HG03575 (cell line): Measurements from ENCODE around the gene LRRFIP2.
A peak's percentile ranks its signal among the peaks of the same experiment; 100 is the strongest.
"Not testable (repeated sequence)": the region's sequence is repeated elsewhere in the genome, so short reads cannot be mapped to it uniquely, and the experiment has no call there.

Experiments used
- ATAC-seq: cut with Tn5 transposase; IDR thresholded peaks from one replicate; pipeline ENCODE4 v1.9.1; 2021; ENCODE audit not compliant: unreplicated experiment, insufficient number of reproducible peaks, low FRiP score; ENCODE audit errors: extremely low read depth

The LRRFIP2 gene

GRCh38 chr3:37174532-37175126, at the start of gene LRRFIP2:
TSS of gene LRRFIP2 (minus strand) at chr3:37174582. CDS start at chr3:37148983, 25,599 bp downstream.
- peak; percentile 38 for ATAC-seq

- ATAC-seq = no peak
These were observed 49.2 kb upstream of the LRRFIP2 start for GRCh38 chr3:37223576-37223975.

- no peak for ATAC-seq
These were observed 48.8 kb upstream of the LRRFIP2 start for GRCh38 chr3:37223141-37223558.

GRCh38 chr3:37222542-37222941, 48.2 kb upstream of the LRRFIP2 start:
- not testable (repeated sequence) for ATAC-seq

- ATAC-seq = no peak
These were observed 47.0 kb upstream of the LRRFIP2 start for GRCh38 chr3:37221407-37221806.

GRCh38 chr3:37219266-37219665, 44.9 kb upstream of the LRRFIP2 start:
- no peak for ATAC-seq

- no peak for ATAC-seq
These were observed 43.8 kb upstream of the LRRFIP2 start for GRCh38 chr3:37218206-37218605.

GRCh38 chr3:37217098-37217849, 42.9 kb upstream of the LRRFIP2 start:
- no peak for ATAC-seq

- ATAC-seq = no peak
These were observed 42.3 kb upstream of the LRRFIP2 start for GRCh38 chr3:37216597-37217097.

GRCh38 chr3:37214076-37214475, 39.7 kb upstream of the LRRFIP2 start:
- ATAC-seq = no peak

GRCh38 chr3:37210230-37210629, 35.8 kb upstream of the LRRFIP2 start:
- ATAC-seq = no peak

- ATAC-seq = not testable (repeated sequence)
These were observed 34.2 kb upstream of the LRRFIP2 start for GRCh38 chr3:37208576-37208975.

- not testable (repeated sequence) for ATAC-seq
These were observed 33.6 kb upstream of the LRRFIP2 start for GRCh38 chr3:37208008-37208407.

GRCh38 chr3:37206041-37206440, 31.7 kb upstream of the LRRFIP2 start:
- not testable (repeated sequence) for ATAC-seq

GRCh38 chr3:37204314-37204713, 29.9 kb upstream of the LRRFIP2 start:
- no peak for ATAC-seq

GRCh38 chr3:37202035-37202434, 27.7 kb upstream of the LRRFIP2 start:
- ATAC-seq = no peak

GRCh38 chr3:37200141-37200540, 25.8 kb upstream of the LRRFIP2 start:
- no peak for ATAC-seq

GRCh38 chr3:37198996-37199395, 24.6 kb upstream of the LRRFIP2 start:
- ATAC-seq = no peak

GRCh38 chr3:37198547-37198946, 24.2 kb upstream of the LRRFIP2 start:
- no peak for ATAC-seq

- no peak for ATAC-seq
These were observed 23.5 kb upstream of the LRRFIP2 start for GRCh38 chr3:37197810-37198371.
